ENCODE measurements around the gene ATP5ME.

Gene ATP5ME

DNA sequence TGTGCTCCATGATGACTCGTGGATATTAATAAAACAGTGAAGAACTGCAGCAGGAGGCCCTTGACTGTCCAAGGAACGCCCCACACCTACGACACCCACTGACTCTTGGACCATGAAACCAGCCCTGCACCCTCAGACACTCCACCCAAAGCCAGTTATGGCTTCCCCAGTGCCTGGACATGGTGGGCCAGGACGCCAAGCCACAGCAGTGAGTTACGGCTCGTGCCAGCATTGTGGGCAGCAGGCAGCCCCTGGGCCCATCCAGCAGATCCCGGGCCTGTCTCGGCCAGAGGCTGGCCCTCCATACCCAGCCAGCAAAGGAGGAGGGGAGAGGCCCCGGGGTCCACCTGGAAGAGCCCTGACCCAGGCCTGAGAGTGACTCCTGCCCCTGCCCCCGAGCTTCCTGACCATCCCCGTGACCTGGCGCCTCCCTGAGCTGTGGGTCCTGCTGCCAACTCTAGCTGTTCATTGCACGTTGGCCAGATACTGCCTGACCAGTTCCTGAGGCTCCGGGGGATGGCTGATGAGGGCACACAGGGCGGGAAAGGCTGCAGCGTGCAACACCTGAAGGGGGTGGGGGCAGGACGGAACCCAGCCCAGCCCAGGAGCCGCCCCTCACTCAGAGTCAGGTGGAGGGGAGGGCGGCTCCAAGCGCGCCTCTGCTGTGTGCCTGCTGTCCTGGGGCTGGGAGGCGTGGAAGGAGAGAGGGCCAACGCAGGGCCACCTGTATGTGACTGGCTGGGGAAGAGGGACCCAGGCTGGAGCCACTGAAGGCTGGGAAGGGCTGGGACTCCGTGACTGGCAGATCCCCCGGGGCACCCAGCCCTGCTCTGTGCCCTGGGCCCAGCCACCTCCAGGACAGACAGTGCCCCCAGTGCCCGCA, 14.1 kb upstream of the ATP5ME start:
- Histone ChIP-seq H3K9me2 (replicated peaks; ENCODE audit: insufficient read depth, low read length) (no peaks in the 10 kb centered on the region), H3K4me2 (ENCODE audit: low read depth, low read length, poor library complexity, severe bottlenecking) (no peak overlapping the region), H3K79me2 (ENCODE audit: insufficient read depth, low read length) (no peaks in the 10 kb centered on the region), H3K27ac (ENCODE audit: low read depth, low read length) (no peak overlapping the region), H4K20me1 (ENCODE audit: low read depth, low read length) (no peaks in the 10 kb centered on the region), H3K9me3 (ENCODE audit: insufficient read depth, low read length) (no peaks in the 10 kb centered on the region), H3K36me3 (ENCODE audit: low read length) (no peaks in the 10 kb centered on the region), H3K27me3 (ENCODE audit: low read length) (no peaks in the 10 kb centered on the region), H3K4me3 (ENCODE audit: insufficient read depth, low read length, poor library complexity, severe bottlenecking) (no peak overlapping the region), H3F3A (ENCODE audit: insufficient read depth) (no peaks in the 10 kb centered on the region), H2AFZ (ENCODE audit: low read depth, low read length, severe bottlenecking) (no peak overlapping the region), H3K9ac (ENCODE audit: low read length) (no peak overlapping the region)
- TF ChIP-seq, protein P1, sequence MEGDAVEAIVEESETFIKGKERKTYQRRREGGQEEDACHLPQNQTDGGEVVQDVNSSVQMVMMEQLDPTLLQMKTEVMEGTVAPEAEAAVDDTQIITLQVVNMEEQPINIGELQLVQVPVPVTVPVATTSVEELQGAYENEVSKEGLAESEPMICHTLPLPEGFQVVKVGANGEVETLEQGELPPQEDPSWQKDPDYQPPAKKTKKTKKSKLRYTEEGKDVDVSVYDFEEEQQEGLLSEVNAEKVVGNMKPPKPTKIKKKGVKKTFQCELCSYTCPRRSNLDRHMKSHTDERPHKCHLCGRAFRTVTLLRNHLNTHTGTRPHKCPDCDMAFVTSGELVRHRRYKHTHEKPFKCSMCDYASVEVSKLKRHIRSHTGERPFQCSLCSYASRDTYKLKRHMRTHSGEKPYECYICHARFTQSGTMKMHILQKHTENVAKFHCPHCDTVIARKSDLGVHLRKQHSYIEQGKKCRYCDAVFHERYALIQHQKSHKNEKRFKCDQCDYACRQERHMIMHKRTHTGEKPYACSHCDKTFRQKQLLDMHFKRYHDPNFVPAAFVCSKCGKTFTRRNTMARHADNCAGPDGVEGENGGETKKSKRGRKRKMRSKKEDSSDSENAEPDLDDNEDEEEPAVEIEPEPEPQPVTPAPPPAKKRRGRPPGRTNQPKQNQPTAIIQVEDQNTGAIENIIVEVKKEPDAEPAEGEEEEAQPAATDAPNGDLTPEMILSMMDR (IDR thresholded peaks at IDR 0.05; ENCODE audit: insufficient read depth, low read length, poor library complexity, severe bottlenecking): no peak
- no peak for TF ChIP-seq EZH2phosphoT487 (conservative IDR thresholded peaks at IDR 0.05; ENCODE audit: low read length)

DNA sequence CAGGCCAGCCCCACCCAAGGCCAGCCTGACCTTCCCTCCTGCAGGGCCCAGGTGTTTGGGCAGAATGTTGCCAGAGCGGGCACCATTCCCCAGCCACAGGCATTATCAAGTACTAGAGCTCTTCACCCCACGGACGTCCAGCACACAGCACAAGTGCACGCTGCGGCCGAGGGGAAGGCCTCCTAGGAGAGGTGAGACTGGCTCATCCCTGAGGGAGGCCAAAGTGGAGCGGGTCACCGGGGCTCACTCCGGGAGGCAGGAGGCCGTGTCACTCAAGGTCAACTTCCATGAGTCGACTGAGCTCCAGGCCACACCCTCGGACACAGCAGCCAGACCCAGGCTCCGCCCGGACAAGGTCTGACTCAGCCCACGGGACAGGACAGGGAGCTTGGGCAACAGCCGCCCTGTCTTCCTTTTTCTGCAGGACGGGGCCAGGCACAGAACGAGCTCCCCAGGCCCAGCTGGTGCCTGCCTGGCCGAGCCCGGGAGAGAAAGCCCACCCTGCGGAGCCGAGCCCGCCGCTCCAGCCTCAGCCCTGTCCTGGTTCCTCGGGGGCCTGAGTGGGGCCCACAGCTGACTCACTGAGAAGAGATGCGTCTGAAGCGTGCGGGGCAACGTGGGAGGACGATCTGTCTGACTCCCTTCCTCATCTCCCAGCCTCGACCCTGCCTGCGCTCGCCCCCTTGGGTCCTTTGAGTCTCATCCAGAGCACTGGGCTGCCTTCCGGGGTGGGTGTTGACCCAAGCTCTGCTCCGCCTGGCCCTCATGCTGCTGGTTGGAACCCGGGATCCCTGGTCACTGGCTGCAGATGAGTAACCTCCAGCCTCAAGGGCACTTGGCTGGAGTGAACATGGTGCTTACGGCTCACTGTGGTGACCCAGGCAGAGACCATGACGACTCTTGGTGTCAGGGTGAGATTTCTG, 13.2 kb upstream of the ATP5ME start:
- no peaks in the 10 kb centered on the region for H3F3A ChIP-seq (ENCODE audit: insufficient read depth)
- no peaks in the 10 kb centered on the region for H3K36me3 ChIP-seq (ENCODE audit: low read length)
- no peak overlapping the region for H3K9ac ChIP-seq (ENCODE audit: low read length)
- no peaks in the 10 kb centered on the region for H3K9me3 ChIP-seq (ENCODE audit: insufficient read depth, low read length)
- H3K27ac ChIP-seq (ENCODE audit: low read depth, low read length): no peak overlapping the region
- TF ChIP-seq EZH2phosphoT487 (conservative IDR thresholded peaks at IDR 0.05; ENCODE audit: low read length): no peak
- TF ChIP-seq, protein P1 (IDR thresholded peaks at IDR 0.05; ENCODE audit: insufficient read depth, low read length, poor library complexity, severe bottlenecking): no peak
- no peaks in the 10 kb centered on the region for H4K20me1 ChIP-seq (ENCODE audit: low read depth, low read length)
- H3K4me3 ChIP-seq (ENCODE audit: insufficient read depth, low read length, poor library complexity, severe bottlenecking): no peak overlapping the region
- H3K4me2 ChIP-seq (ENCODE audit: low read depth, low read length, poor library complexity, severe bottlenecking): no peak overlapping the region
- H3K27me3 ChIP-seq (ENCODE audit: low read length): no peaks in the 10 kb centered on the region
- H3K9me2 ChIP-seq (replicated peaks; ENCODE audit: insufficient read depth, low read length): no peaks in the 10 kb centered on the region
- no peak overlapping the region for H2AFZ ChIP-seq (ENCODE audit: low read depth, low read length, severe bottlenecking)
- no peaks in the 10 kb centered on the region for H3K79me2 ChIP-seq (ENCODE audit: insufficient read depth, low read length)

DNA sequence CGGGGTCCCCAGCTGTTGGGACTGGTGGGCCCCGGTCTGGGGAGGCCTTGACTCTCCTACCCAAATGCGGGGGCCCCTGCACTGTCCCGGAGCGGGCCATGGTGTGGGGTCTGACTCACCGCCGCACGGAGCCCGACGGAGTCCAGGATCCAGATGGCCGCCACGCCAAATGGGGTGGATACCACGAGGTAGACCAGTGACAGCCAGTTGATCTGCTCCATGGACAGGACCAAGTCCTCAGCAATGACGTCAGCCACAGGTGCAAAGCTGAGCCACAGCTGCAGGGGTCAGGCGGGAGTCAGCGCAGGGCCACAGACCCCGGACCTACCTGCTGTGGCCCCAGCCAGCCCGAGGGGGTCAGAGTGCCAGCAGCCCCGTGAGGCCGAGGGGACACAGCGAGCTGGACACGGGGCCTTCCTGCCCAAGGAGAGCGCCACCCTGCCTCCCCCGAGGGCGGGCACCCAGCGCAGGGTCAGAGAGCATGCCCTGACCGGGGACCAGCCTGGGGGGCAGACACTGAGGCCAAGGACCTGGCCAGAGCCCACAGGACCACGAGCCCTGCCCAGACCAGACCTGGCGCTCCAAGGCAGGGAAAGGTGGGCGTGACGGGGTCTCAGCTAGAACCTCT, 12.5 kb upstream of the ATP5ME start:
- H2AFZ ChIP-seq (ENCODE audit: low read depth, low read length, severe bottlenecking): no peak overlapping the region
- H3K27ac ChIP-seq (ENCODE audit: low read depth, low read length): no peak overlapping the region

More for the DNA sequence above, 12.5 kb upstream of the ATP5ME start:
- no peak overlapping the region for H3K9ac ChIP-seq (ENCODE audit: low read length)
- no peaks in the 10 kb centered on the region for H3K27me3 ChIP-seq (ENCODE audit: low read length)
- H4K20me1 ChIP-seq (ENCODE audit: low read depth, low read length): no peaks in the 10 kb centered on the region
- TF ChIP-seq, protein P1 (IDR thresholded peaks at IDR 0.05; ENCODE audit: insufficient read depth, low read length, poor library complexity, severe bottlenecking): no peak
- no peak for TF ChIP-seq EZH2phosphoT487 (conservative IDR thresholded peaks at IDR 0.05; ENCODE audit: low read length)
- no peaks in the 10 kb centered on the region for H3K9me2 ChIP-seq (replicated peaks; ENCODE audit: insufficient read depth, low read length)
- no peaks in the 10 kb centered on the region for H3K9me3 ChIP-seq (ENCODE audit: insufficient read depth, low read length)
- no peaks in the 10 kb centered on the region for H3K36me3 ChIP-seq (ENCODE audit: low read length)
- no peak overlapping the region for H3K4me2 ChIP-seq (ENCODE audit: low read depth, low read length, poor library complexity, severe bottlenecking)
- H3K4me3 ChIP-seq (ENCODE audit: insufficient read depth, low read length, poor library complexity, severe bottlenecking): no peak overlapping the region
- no peaks in the 10 kb centered on the region for H3F3A ChIP-seq (ENCODE audit: insufficient read depth)
- H3K79me2 ChIP-seq (ENCODE audit: insufficient read depth, low read length): no peaks in the 10 kb centered on the region

Data from SU-DHL-6 (cell line).